HG02943 (cell line): ENCODE measurements around the gene MGLL.
A peak's percentile ranks its signal among the peaks of the same experiment; 100 is the strongest.

ENCODE experiments used
- ATAC-seq: cut with Tn5 transposase; IDR thresholded peaks from one replicate; pipeline ENCODE4 v1.9.1; 2021; ENCODE audit warnings: mild to moderate bottlenecking, low read depth, moderate library complexity; ENCODE audit not compliant: unreplicated experiment

Gene MGLL

GRCh38 chr3:127680798-127681221 is 141.5 kb downstream of the MGLL start:
- ATAC-seq: no peak

DNA sequence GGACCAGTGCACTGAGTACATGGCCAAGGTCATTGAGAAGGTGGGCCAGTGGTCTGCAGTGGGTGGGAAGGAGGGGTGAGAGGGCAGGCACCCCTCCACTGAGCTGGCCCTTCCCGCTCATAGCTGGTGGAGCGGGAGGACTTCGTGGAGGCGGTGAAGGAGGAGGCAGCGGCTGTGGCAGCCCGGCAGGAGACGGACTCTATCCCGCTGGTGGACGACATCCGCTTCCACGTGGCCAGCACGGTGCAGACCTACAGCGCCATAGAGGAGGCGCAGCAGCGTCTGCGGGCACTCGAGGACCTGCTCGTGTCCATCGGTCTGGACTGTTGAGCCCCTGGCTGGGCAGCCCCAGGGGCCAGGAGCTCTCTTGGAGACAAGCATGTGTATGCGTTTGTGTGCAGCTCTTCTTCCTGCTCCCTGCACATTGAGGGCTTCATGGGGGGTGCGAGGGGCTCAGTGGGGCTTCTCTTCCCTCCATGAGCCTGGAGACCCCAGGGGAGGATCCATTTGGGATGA is 142.1 kb downstream of the MGLL start:
- ATAC-seq: no peak

DNA sequence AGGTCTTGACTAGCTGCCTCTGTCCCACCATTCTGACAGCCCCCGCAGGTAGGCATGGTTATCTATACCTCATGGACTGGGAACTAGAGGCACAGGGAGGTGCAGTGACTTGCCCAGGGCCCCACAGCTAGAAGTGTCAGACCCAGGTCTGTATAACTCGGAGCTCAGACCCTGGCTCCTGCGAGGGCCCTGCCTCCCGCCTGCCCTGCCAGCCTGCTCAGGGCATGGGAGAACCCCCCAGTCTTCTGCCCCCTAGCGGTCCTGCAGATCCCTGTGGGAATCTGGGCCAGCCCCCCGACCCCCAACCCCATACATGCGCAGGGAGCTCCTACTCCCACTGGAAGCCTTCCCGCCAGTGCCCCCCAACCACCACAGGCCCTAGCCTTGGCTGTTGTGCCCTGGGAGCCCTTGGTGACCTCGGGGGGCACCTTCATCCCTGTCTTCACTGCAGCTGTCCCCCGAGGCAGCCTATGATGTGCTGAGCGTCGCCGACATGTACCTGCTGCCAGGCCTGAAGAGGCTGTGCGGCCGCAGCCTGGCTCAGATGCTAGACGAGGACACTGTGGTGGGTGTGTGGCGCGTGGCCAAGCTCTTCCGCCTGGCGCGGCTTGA is 142.7 kb downstream of the MGLL start:
- no peak for ATAC-seq

- no peak for ATAC-seq
Measured at GRCh38 chr3:127678611-127679533, 143.4 kb downstream of the MGLL start.

DNA sequence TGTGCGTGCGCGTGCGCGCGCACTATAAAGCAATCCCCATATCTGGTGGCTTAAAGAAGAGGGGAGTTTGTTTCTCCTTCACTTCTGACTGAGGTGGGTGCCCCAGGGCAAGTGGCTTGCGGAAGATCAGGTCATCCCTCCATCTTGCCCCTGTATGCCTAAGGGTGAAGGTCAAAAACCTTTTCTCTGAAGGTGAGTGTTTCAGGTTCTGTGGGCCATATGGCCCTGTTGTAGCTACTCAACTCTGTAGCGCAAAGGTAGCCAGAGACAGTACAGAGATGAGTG is 144.1 kb downstream of the MGLL start:
- no peak for ATAC-seq

DNA sequence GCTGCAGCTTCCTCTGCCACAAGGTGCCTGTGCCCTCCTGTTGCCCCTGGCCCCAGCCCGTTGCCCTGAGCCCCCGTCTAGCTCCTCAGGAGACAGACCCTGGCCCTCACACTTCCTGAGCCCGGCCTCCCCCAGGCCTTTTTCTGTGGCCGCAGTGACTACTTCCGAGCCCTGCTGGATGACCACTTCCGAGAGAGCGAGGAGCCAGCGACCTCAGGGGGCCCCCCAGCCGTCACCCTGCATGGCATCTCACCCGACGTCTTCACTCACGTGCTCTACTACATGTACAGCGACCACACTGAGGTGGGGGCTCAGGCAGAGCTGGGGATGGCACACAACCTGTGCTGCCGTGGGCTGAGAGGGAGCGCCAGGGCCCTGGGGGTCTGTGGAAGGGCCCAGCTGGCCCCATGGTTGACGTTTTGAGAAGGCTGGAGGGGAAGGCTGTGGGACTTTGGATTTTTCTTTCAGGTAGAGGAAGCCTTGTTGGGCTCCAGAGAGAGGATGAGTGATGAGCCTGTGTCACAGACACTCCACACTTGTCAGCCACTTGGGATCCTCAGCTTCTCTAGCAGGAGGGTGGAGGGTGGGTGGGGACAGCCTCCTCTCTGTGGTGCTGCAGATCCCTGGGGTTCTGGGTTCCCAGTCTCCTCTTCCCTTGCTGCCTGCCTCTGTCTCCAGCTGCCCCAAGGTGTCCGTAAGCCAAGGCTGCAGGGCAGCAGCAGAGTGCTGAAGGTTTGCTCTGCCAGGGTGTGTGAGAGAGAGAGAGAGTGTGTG is 144.6 kb downstream of the MGLL start:
- ATAC-seq: no peak

GRCh38 chr3:127676921-127677351 is 145.4 kb downstream of the MGLL start:
- no peak for ATAC-seq

- no peak for ATAC-seq
Measured at GRCh38 chr3:127676456-127676855, 145.9 kb downstream of the MGLL start.

GRCh38 chr3:127675651-127676391 is 146.5 kb downstream of the MGLL start:
- no peak for ATAC-seq

- ATAC-seq: no peak
Measured at GRCh38 chr3:127674790-127675189, 147.5 kb downstream of the MGLL start.

DNA sequence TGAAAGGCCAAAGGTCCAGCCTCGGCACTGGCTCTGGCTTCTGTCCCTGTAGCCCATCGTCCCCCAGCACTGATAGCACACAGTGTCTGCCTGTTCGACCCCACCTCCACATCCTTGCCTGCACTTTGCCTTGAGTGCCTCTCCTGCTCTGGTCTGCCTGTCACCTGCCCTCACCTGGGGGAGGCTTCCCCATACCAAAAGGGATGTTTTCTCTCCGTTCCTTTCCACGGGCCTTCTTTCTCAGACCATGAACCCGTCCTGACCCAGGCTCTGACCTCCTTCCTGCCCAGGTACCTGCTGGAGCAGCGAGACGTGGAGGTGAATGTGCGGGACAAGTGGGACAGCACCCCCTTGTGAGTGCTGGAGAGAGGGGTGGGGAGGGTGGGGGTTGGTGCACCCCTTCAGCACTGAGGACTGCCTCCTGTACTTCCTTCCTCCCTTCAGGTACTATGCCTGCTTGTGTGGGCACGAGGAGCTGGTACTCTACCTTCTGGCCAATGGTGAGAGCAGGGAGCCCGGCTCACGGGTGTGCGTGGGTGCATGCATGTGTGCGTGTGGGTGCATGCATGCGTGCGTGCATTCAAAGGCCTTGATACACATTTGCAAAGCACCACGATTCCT is 148.1 kb downstream of the MGLL start:
- ATAC-seq: no peak

DNA sequence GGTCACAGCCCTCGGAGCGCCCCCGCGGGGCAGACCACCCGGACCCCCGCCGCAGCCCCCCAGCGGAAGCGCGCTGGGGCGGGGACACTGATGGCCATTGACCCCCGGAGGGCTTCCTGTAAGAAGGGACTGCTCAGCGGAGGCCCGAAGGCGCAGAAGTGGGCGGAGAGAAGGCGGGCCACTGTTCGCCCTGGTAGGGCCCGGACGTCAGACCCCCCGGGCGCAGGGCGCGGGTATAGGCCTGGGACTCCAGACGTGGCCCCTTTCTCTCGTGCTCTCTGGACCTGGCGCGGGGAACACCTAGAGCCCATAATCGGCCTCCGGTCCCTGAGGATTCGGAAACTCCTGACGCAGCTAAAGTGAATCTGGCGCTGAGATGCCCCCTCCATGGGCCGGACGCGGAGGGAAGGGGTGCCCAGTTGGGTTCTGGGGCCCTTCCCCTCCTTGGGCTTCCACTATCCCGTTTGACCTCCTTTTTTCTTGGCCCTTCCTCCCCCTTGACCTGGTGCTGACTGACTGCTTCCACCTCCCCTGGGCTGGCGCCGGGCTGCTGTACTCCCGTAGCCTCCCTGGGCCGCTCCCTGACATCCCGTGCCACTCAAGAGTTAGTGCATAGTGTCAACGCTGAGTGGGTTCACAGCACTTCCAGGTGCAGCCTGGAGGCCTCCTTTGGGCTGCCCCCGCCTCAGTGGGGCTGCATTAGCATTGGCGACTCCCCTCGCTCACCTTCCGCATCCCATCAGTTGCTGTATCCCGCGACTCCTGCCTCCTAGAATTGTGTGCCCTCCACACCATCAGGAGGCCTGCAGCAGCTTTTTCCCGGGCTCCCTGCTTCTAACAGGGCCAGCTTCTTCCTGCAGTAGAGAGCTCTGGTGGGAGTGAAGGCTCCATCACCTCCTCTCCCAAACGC is 148.9 kb downstream of the MGLL start:
- peak; percentile 40 for ATAC-seq

- ATAC-seq: peak; percentile 68
Measured at GRCh38 chr3:127672429-127673190, 149.7 kb downstream of the MGLL start, which contains the start of gene ABTB1. ABTB1 (plus strand) TSS chr3:127672952; CDS start chr3:127673026, 74 bp downstream.

- no peak for ATAC-seq
Measured at GRCh38 chr3:127671523-127672428, 150.5 kb downstream of the MGLL start.

GRCh38 chr3:127670761-127671522 is 151.4 kb downstream of the MGLL start:
- ATAC-seq: no peak

- ATAC-seq: no peak
Measured at GRCh38 chr3:127670229-127670559, 152.1 kb downstream of the MGLL start.
